Superior temporal gyrus (tissue), 1 donor: ENCODE measurements around the gene PRSS2.
"Not testable (repeated sequence)": the region's sequence is repeated elsewhere in the genome, so short reads cannot be mapped to it uniquely, and the experiment has no call there.

Experiments used
- DNase-seq: peaks from one replicate; pipeline ENCODE4 v3.0.0-alpha.2; 2016; ENCODE audit errors: extremely low spot score

The PRSS2 gene

GRCh38 chr7:142759433-142759832 is 11.3 kb upstream of the PRSS2 start:
- no peak for DNase-seq

DNA sequence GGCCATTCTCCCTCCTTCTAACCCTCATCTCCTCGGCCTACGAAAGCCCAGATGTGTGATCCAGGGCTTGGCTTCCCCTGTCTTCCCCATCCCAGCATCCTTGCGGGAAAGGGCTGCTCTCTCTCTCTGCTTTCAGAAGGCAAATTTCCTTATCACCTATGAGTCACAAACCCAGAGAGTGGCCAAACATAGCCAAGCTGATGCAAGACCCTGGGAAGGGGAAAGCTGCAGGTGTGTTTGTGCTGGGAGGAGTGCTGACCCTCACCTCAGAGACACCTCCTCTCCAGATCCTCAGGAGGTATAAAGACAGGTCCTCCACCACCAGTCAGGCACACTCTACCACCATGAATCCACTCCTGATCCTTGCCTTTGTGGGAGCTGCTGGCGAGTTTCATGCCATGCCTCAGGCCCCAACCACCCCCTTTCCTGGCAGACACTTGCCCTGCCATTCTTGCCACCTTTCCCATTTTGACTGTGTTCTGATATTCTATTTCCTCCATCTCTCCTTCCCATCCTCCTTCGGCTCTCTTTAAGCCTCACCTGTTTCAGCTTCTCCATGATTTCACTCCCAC is 10.6 kb upstream of the PRSS2 start:
- no peak for DNase-seq

DNA sequence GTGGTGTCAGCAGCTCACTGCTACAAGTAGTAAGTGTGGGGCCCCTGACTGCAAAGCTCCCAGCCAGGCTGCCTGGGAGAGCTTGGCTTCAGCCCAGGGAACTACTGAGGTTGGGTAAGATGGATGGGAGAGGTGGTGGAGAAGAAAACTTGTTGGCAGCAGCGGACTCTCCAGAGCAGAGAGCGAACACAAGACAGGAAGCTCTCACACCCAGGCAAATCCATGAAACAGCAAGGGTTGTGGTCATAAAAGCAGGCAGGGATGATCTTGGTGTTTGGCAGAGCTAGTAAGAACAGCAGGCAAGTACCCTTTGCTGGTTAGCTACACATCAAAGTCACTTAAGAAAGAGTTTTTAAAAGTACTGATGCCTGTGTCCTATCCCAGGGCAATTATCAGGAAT is 9.2 kb upstream of the PRSS2 start:
- DNase-seq = not testable (repeated sequence)

GRCh38 chr7:142762104-142762503 is 8.7 kb upstream of the PRSS2 start:
- DNase-seq = no peak

- no peak for DNase-seq
Observed at GRCh38 chr7:142767451-142767850, 3.3 kb upstream of the PRSS2 start.

- no peak for DNase-seq
Observed at GRCh38 chr7:142767861-142768260, 2.9 kb upstream of the PRSS2 start.

DNA sequence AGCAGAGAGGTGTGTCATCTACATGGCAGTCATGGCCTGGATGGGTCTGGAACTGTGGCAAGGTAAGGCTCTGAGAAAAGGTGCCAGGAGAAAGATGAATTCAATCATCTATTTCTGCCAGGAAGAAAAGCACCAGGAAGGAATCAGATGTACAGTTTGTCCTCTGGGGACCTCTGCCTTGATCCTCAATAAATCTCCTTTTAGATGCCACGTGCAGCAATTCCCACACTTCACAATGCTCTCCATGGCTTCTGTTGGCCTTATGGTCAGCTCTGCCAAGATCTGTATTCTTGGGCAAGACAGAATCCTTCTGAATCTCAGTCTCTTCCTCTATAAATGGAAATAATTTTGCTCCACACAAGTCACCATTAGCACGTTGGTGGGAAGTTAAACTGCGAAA is 1.9 kb upstream of the PRSS2 start:
- not testable (repeated sequence) for DNase-seq

- no peak for DNase-seq
Observed at GRCh38 chr7:142771353-142771723, 568 bp downstream of the PRSS2 start.

DNA sequence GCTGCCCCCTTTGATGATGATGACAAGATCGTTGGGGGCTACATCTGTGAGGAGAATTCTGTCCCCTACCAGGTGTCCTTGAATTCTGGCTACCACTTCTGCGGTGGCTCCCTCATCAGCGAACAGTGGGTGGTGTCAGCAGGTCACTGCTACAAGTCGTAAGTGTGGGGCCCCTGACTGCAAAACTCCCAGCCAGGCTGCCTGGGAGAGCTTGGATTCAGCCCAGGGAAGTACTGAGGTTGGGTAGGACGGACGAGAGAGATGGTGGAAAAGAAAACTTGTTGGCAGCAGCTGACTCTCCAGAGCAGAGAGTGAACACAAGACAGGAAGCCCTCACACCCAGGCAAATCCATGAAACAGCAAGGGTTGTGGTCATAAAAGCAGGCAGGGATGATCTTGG is 1.3 kb downstream of the PRSS2 start:
- DNase-seq = no peak

- no peak for DNase-seq
Observed at GRCh38 chr7:142772673-142773072, 1.9 kb downstream of the PRSS2 start.

- DNase-seq = no peak
Observed at GRCh38 chr7:142773230-142773629, 2.5 kb downstream of the PRSS2 start.

DNA sequence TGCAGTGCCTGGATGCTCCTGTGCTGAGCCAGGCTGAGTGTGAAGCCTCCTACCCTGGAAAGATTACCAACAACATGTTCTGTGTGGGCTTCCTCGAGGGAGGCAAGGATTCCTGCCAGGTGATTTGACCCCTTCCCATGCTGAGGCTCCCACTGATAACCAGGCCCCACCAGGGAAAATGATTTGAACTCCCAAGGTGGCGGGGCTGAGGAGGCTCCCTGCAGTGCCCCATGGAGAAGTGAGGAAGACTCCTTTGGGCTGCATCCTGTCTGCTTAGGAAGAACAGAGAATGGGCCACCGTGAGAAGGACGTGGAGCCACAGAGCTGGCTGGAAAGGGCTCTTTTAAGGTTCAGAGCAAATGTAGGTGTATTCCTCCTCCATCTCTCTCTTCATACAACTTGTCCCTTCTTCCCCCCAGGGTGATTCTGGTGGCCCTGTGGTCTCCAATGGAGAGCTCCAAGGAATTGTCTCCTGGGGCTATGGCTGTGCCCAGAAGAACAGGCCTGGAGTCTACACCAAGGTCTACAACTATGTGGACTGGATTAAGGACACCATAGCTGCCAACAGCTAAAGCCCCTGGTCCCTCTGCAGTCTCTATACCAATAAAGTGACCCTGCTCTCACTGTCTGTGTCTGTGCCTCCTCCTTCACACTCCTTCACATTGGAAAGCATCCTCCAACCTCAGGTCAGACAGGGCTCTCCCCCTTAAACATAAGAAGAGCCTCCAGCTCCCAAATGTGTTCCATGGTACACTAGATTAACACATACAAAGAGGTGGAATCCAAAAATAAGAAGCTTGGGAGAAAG is 3.4 kb downstream of the PRSS2 start:
- no peak for DNase-seq

DNA sequence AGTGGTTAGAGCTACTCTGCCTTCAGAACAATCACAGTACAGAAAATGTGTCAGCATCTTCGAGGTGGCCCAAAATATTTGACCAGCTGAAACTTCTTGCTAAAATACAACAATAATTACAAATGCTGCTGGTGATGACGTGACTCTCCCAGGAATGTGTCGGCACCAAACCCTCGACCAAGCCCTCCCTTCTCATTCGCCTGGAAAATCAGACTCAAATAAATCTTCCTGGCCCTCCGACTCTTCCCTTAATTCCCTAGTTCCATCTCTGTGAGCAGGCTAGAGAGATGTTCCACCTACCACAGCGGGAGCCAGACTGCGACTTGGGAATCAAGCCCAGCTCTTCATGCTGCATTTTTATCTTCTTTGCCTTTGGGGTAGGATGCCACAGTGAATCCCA is 4.1 kb downstream of the PRSS2 start:
- DNase-seq = no peak

- not testable (repeated sequence) for DNase-seq
Observed at GRCh38 chr7:142775351-142776115, 4.8 kb downstream of the PRSS2 start.

DNA sequence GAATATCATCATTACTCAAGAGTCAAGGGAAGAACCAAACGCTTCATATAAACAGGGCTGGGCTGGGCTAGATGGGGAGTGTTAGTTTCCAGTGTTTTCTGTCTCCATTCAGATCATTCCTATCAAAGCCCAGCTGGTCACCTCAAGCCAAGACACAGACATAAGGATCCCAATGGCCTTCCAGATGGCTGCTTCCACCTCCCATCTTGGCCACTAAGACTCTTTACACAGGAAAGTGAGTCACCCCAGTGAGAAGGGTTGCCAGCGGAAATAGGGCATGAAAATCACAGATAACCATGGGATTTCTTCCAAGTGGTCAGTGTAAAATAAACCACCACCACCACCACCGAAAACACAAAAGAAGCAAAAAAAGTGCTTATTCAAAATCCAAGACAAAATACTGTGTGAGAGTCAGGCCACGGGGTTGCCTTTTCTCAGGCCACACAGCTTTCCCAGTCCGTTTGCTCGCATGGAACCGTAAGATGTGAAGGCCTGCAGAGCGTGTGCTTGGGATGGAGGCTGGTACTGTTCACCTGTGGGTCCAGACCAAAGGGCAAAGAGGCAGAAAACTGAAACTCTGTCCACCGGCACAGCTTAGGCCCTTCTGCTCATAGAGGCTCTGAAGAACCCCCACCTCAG is 5.6 kb downstream of the PRSS2 start:
- DNase-seq = no peak

DNA sequence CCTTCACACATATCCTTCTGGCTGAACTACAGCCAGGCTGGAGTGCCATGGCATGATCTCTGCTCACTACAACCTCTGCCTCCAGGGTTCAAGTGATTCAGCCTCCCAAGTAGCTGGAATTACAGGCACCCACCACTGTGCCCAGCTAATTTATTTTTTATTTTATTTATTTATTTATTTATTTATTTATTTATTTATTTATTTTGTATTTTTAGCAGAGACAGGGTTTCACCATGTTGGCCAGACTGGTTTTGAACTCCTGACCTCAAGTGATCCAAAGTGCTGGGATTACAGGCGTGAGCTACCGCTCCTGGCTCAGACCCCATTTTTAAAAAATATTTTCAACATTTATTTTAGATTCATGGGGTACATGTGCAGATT is 6.1 kb downstream of the PRSS2 start:
- DNase-seq = not testable (repeated sequence)

GRCh38 chr7:142777318-142777717 is 6.5 kb downstream of the PRSS2 start:
- DNase-seq = no peak

DNA sequence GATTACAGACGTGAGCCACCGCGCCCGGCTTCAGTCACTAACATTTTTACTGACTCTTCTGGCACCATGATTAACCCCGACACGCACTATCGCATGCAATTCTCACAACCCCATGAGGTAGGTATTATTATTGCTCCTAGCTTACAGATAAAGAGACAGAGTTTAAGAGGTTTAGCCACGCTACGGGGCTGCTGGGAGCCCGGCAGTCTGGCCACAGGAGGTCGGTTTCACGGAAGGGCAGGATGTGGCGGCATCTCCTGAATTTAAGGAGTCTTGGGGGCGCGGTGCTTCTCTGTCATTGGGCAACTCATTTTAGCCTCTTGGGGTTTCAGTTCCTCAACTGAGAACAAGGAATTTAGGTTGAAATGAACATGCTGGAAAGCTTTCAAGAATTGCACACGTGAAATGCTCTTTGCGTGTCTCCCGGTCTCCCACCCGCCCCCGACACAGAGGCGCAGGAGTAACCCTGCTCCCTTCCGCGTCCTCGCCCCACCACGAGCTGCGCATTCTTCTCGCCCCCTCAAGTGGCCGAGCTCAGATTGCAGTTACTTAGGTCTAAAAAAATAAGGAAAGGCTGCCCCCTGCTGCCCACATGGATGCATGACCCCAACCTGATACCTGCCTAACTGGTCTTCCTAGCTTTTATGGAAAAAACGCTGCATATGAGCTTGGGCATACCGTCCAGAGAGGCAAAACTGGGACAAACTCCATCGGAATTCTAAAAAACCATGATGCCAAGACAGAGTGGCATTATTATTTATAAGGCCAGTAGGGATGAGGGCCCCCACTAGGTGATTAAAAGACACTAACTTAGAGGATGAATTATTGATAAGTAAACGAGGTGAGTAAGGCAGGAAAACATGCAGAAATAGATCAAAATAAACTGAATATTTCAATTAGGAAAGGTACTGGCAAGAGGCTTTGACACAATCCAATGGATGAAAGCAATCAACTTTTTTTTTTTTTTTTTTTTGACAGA is 12.4 kb downstream of the PRSS2 start:
- DNase-seq = peak; percentile 93

DNA sequence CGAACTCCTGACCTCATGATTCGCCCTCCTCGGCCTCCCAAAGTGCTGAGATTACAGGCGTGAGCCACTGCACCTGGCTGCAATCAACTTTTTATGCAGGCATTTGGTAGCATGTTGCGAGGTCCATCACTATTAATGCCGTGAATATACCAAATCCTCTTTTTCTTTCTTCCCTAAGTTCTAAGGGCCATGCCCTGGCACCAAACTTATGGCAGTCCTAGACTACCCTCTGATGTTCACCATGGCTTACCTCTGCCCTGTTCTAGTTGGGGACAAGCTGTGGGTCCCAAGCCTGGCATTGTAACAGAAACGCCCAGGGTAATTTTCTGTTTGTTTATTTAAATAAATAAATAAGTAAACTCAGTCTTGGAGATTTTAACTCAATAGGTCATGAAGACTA is 13.3 kb downstream of the PRSS2 start:
- DNase-seq = no peak

- no peak for DNase-seq
Observed at GRCh38 chr7:142784716-142785115, 13.9 kb downstream of the PRSS2 start.

DNA sequence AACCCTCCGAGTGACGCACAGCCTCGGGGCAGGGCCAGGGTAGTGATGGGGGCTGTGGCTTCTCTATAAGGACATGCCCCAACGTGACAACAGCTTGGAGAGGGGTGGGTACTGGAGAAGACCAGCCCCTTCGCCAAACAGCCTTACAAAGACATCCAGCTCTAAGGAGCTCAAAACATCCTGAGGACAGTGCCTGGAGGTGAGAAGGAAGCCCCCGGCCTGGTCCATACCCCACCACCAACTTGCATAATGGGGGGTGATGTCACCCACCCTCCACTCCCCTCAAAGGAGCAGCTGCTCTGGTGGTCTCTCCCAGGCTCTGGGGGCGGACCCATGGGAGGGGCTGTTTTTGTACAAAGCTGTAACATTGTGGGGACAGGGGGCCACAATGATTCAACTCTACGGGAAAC is 15.1 kb downstream of the PRSS2 start:
- DNase-seq = no peak
